SK-N-SH treated with all-trans-retinoic acid at 6 μM for 48 hours (cell line): ENCODE data around the gene TTC38.

Experiments
- ARNTL ChIP-seq: fragments of 450-650 bp; formaldehyde crosslinking; IDR thresholded peaks from 2 replicates; pipeline ENCODE4 v1.5.0; 2020; ENCODE audit warnings: low read depth, mild to moderate bottlenecking, moderate library complexity, borderline replicate concordance
- BACH2 ChIP-seq: fragments of 250-450 bp; sonication (Bioruptor Pico); IDR thresholded peaks from 2 replicates; pipeline ENCODE4 v1.9.0; 2021; ENCODE audit warnings: mild to moderate bottlenecking, borderline replicate concordance
- ZFP30 ChIP-seq: fragments of 450-650 bp; formaldehyde crosslinking; IDR thresholded peaks from 2 replicates; pipeline ENCODE4 v1.5.0; 2022; ENCODE audit warnings: mild to moderate bottlenecking, moderate library complexity
- ZNF70 ChIP-seq: fragments of 450-650 bp; formaldehyde crosslinking; IDR thresholded peaks from 2 replicates; pipeline ENCODE4 v1.5.0; 2020; ENCODE audit warnings: mild to moderate bottlenecking, moderate library complexity
- TF ChIP-seq, protein P1 (sequence below): fragments of 250-450 bp; sonication (Bioruptor Pico); IDR thresholded peaks from 2 replicates; pipeline ENCODE4 v1.8.0; 2020; ENCODE audit warnings: mild to moderate bottlenecking, moderate library complexity, borderline replicate concordance

DNA sequence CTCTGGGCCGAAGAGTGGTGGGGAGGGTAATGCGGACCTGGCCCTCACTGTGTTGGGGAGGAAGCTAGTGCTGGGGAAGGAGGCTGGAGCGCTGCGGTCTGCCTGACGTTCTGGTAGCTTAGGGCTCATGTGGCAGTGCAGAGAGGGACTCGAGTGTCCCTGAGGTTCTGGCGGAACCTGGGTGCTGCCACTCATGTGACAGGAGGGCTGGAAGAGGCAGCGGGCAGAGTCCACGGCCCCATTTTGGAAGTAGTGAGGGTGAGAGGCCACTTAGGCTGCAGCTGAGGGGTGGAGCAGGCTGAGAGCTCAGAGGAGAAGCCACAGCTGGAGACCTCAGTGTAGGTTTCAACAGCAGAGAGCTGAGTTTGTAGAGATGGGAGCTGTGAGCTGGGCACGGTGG, 51.5 kb downstream of the TTC38 start:
- no peak for TF ChIP-seq ARNTL (CRISPR knock-in tag)
- TF ChIP-seq, protein P1, sequence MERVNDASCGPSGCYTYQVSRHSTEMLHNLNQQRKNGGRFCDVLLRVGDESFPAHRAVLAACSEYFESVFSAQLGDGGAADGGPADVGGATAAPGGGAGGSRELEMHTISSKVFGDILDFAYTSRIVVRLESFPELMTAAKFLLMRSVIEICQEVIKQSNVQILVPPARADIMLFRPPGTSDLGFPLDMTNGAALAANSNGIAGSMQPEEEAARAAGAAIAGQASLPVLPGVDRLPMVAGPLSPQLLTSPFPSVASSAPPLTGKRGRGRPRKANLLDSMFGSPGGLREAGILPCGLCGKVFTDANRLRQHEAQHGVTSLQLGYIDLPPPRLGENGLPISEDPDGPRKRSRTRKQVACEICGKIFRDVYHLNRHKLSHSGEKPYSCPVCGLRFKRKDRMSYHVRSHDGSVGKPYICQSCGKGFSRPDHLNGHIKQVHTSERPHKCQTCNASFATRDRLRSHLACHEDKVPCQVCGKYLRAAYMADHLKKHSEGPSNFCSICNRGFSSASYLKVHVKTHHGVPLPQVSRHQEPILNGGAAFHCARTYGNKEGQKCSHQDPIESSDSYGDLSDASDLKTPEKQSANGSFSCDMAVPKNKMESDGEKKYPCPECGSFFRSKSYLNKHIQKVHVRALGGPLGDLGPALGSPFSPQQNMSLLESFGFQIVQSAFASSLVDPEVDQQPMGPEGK (CRISPR knock-in tag) = no peak
- TF ChIP-seq ZFP30 = no peak
- TF ChIP-seq BACH2 (CRISPR knock-in tag) = no peak
- no peak for TF ChIP-seq ZNF70 (CRISPR knock-in tag)
